Measurements from ENCODE around the gene TEPSIN. TPM values are rescaled to one million over a fixed set of nuclear protein-coding genes. Genes with fewer than 3 reads are reported as not detected.

Gene TEPSIN
- polyA plus RNA-seq, 6 donors from 2014 or later = 4.5 to 16.8 (median 7.6) TPM

- DNase-seq (no peak), ATAC-seq (ENCODE audit: low read depth in 2 of 2) (peak in 1 of 2 donors; percentile 34)
- peaks cover 10 to 20% (median 13%) of the 10 kb centered on the region in 3 donors for H3K4me1 Mint-ChIP-seq
- H3K27ac Mint-ChIP-seq = no peak overlapping the region
- no peaks in the 10 kb centered on the region for H3K9me3 Mint-ChIP-seq
- H3K36me3 Mint-ChIP-seq = peaks cover 5 to 7% of the 10 kb centered on the region in 2 donors
- H3K4me3 Mint-ChIP-seq = no peak overlapping the region
- no peaks in the 10 kb centered on the region for H3K27me3 Mint-ChIP-seq
Measured at GRCh38 chr17:81251709-81252301, 12.9 kb upstream of the TEPSIN start.

GRCh38 chr17:81251094-81251708, 12.3 kb upstream of the TEPSIN start:
- DNase-seq = no peak
- Mint-ChIP-seq H3K27ac (no peak overlapping the region), H3K4me3 (no peak overlapping the region), H3K27me3 (no peaks in the 10 kb centered on the region), H3K4me1 (peaks cover 10 to 22% (median 14%) of the 10 kb centered on the region in 3 donors), H3K9me3 (no peaks in the 10 kb centered on the region), H3K36me3 (peaks cover 5 to 7% of the 10 kb centered on the region in 2 donors)
- ATAC-seq (ENCODE audit: low read depth in 2 of 2) = no peak

GRCh38 chr17:81250286-81251093, 11.6 kb upstream of the TEPSIN start:
- no peak for ATAC-seq (ENCODE audit: low read depth in 2 of 2)
- Mint-ChIP-seq H3K36me3 (peaks cover 5 to 7% of the 10 kb centered on the region in 2 donors), H3K27me3 (no peaks in the 10 kb centered on the region), H3K27ac (peak overlapping the region in 2 of 6 donors; percentile 22 to 56), H3K9me3 (no peaks in the 10 kb centered on the region), H3K4me3 (no peak overlapping the region), H3K4me1 (peaks cover 10 to 22% (median 14%) of the 10 kb centered on the region in 3 donors)
- no peak for DNase-seq

- Mint-ChIP-seq H3K4me1 (peaks cover 10 to 22% (median 17%) of the 10 kb centered on the region in 3 donors), H3K27me3 (no peaks in the 10 kb centered on the region), H3K36me3 (peaks cover 5 to 7% of the 10 kb centered on the region in 2 donors), H3K27ac (peak overlapping the region in 1 of 6 donors; percentile 37), H3K4me3 (no peak overlapping the region), H3K9me3 (no peaks in the 10 kb centered on the region)
- no peak for ATAC-seq (ENCODE audit: low read depth in 2 of 2)
- DNase-seq = no peak
Measured at GRCh38 chr17:81249223-81250040, 10.6 kb upstream of the TEPSIN start.

GRCh38 chr17:81248649-81249048, 9.8 kb upstream of the TEPSIN start:
- no peak for ATAC-seq (ENCODE audit: low read depth in 2 of 2)
- Mint-ChIP-seq H3K27me3 (no peaks in the 10 kb centered on the region), H3K4me3 (no peak overlapping the region), H3K9me3 (no peaks in the 10 kb centered on the region), H3K27ac (no peak overlapping the region), H3K4me1 (peaks cover 6 to 17% (median 13%) of the 10 kb centered on the region in 3 donors), H3K36me3 (peaks cover 5 to 7% of the 10 kb centered on the region in 2 donors)
- no peak for DNase-seq

- DNase-seq = no peak
- Mint-ChIP-seq H3K36me3 (no peaks in the 10 kb centered on the region), H3K27ac (no peak overlapping the region), H3K4me1 (peaks cover 0 to 8% (median 6%) of the 10 kb centered on the region in 3 donors), H3K27me3 (no peaks in the 10 kb centered on the region), H3K4me3 (no peak overlapping the region), H3K9me3 (no peaks in the 10 kb centered on the region)
- no peak for ATAC-seq (ENCODE audit: low read depth in 2 of 2)
Measured at GRCh38 chr17:81247339-81247990, 8.6 kb upstream of the TEPSIN start.

GRCh38 chr17:81246679-81247338, 8.0 kb upstream of the TEPSIN start:
- no peak overlapping the region for H3K4me3 Mint-ChIP-seq
- peak overlapping the region in 3 of 6 donors; percentile 74 to 94 (median 90) for H3K27ac Mint-ChIP-seq
- ATAC-seq (ENCODE audit: low read depth in 2 of 2) (no peak), DNase-seq (no peak)
- H3K27me3 Mint-ChIP-seq = no peaks in the 10 kb centered on the region
- peaks cover 4 to 11% (median 6%) of the 10 kb centered on the region in 3 donors for H3K4me1 Mint-ChIP-seq
- H3K36me3 Mint-ChIP-seq = no peaks in the 10 kb centered on the region
- H3K9me3 Mint-ChIP-seq = no peaks in the 10 kb centered on the region

- no peaks in the 10 kb centered on the region for H3K9me3 Mint-ChIP-seq
- H3K4me3 Mint-ChIP-seq = no peak overlapping the region
- no peak overlapping the region for H3K27ac Mint-ChIP-seq
- no peaks in the 10 kb centered on the region for H3K27me3 Mint-ChIP-seq
- no peak for DNase-seq
- H3K36me3 Mint-ChIP-seq = no peaks in the 10 kb centered on the region
- no peak for ATAC-seq (ENCODE audit: low read depth in 2 of 2)
- peaks cover 9 to 15% (median 10%) of the 10 kb centered on the region in 3 donors for H3K4me1 Mint-ChIP-seq
Measured at GRCh38 chr17:81246343-81246670, 7.5 kb upstream of the TEPSIN start.

GRCh38 chr17:81245665-81246342, 6.9 kb upstream of the TEPSIN start:
- no peak overlapping the region for H3K4me3 Mint-ChIP-seq
- H3K36me3 Mint-ChIP-seq = no peaks in the 10 kb centered on the region
- peaks cover 11 to 20% (median 13%) of the 10 kb centered on the region in 3 donors for H3K4me1 Mint-ChIP-seq
- H3K27me3 Mint-ChIP-seq = no peaks in the 10 kb centered on the region
- no peaks in the 10 kb centered on the region for H3K9me3 Mint-ChIP-seq
- ATAC-seq (ENCODE audit: low read depth in 2 of 2) (no peak), DNase-seq (no peak)
- no peak overlapping the region for H3K27ac Mint-ChIP-seq

- Mint-ChIP-seq H3K4me1 (peaks cover 12 to 27% (median 16%) of the 10 kb centered on the region in 3 donors), H3K4me3 (peak overlapping the region in 1 of 8 donors; percentile 9), H3K27me3 (no peaks in the 10 kb centered on the region), H3K9me3 (no peaks in the 10 kb centered on the region), H3K27ac (peak overlapping the region in 1 of 6 donors; percentile 38), H3K36me3 (no peaks in the 10 kb centered on the region)
- no peak for DNase-seq
- no peak for ATAC-seq (ENCODE audit: low read depth in 2 of 2)
Measured at GRCh38 chr17:81245024-81245664, 6.3 kb upstream of the TEPSIN start.

GRCh38 chr17:81244358-81245023, 5.6 kb upstream of the TEPSIN start:
- Mint-ChIP-seq H3K4me1 (peaks cover 12 to 30% (median 20%) of the 10 kb centered on the region in 3 donors), H3K4me3 (no peak overlapping the region), H3K36me3 (no peaks in the 10 kb centered on the region), H3K27me3 (no peaks in the 10 kb centered on the region), H3K9me3 (no peaks in the 10 kb centered on the region), H3K27ac (no peak overlapping the region)
- ATAC-seq (ENCODE audit: low read depth in 2 of 2) (no peak), DNase-seq (no peak)
